SK-N-SH treated with all-trans-retinoic acid at 6 μM for 48 hours (cell line): ENCODE results near the gene GPR37L1.

Experiments
- ARNTL ChIP-seq: fragments of 450-650 bp; formaldehyde crosslinking; IDR thresholded peaks from 2 replicates; pipeline ENCODE4 v1.5.0; 2020; ENCODE audit warnings: low read depth, mild to moderate bottlenecking, moderate library complexity, borderline replicate concordance
- CREB5 ChIP-seq: fragments of 250-450 bp; sonication (Bioruptor Pico); IDR thresholded peaks from 2 replicates; pipeline ENCODE4 v1.5.1; 2020; ENCODE audit warnings: low read depth, mild to moderate bottlenecking, moderate library complexity
- CSDC2 ChIP-seq: fragments of 250-450 bp; sonication (Bioruptor Pico); IDR thresholded peaks from 2 replicates; pipeline ENCODE4 v1.5.0; 2020; ENCODE audit warnings: mild to moderate bottlenecking, moderate library complexity
- CSRNP3 ChIP-seq: fragments of 250-450 bp; sonication (Bioruptor Pico); IDR thresholded peaks from 2 replicates; pipeline ENCODE4 v1.5.1; 2021; ENCODE audit warnings: mild to moderate bottlenecking, moderate library complexity
- ESRRG ChIP-seq: fragments of 250-450 bp; sonication (Bioruptor Pico); IDR thresholded peaks from 2 replicates; pipeline ENCODE4 v1.6.1; 2021; ENCODE audit warnings: mild to moderate bottlenecking
- ISL1 ChIP-seq: fragments of 250-450 bp; sonication (Bioruptor Pico); IDR thresholded peaks from 2 replicates; pipeline ENCODE4 v2.1.2; 2022; ENCODE audit warnings: mild to moderate bottlenecking, moderate library complexity
- PPARA ChIP-seq: fragments of 250-450 bp; sonication (Bioruptor Pico); IDR thresholded peaks from 2 replicates; pipeline ENCODE4 v1.5.0; 2020; ENCODE audit warnings: mild to moderate bottlenecking, borderline replicate concordance
- TSHZ2 ChIP-seq: fragments of 250-450 bp; sonication (Bioruptor Pico); IDR thresholded peaks from 2 replicates; pipeline ENCODE4 v1.5.0; 2020; ENCODE audit warnings: mild to moderate bottlenecking, moderate library complexity
- ZC3H10 ChIP-seq: fragments of 250-450 bp; sonication (Bioruptor Pico); IDR thresholded peaks from 2 replicates; pipeline ENCODE4 v1.5.1; 2021; ENCODE audit warnings: mild to moderate bottlenecking, moderate library complexity
- ZFP3 ChIP-seq: fragments of 250-450 bp; sonication (Bioruptor Pico); IDR thresholded peaks from 2 replicates; pipeline ENCODE4 v1.5.0; 2020; ENCODE audit warnings: mild to moderate bottlenecking, moderate library complexity
- ZFP30 ChIP-seq: fragments of 450-650 bp; formaldehyde crosslinking; IDR thresholded peaks from 2 replicates; pipeline ENCODE4 v1.5.0; 2022; ENCODE audit warnings: mild to moderate bottlenecking, moderate library complexity
- ZNF565 ChIP-seq: fragments of 450-650 bp; formaldehyde crosslinking; conservative IDR thresholded peaks from 2 replicates; pipeline ENCODE4 v1.5.0; 2020; ENCODE audit warnings: low read depth, mild to moderate bottlenecking, moderate library complexity
- ZNF70 ChIP-seq: fragments of 450-650 bp; formaldehyde crosslinking; IDR thresholded peaks from 2 replicates; pipeline ENCODE4 v1.5.0; 2020; ENCODE audit warnings: mild to moderate bottlenecking, moderate library complexity

- TF ChIP-seq ZFP3, result no peak
- TF ChIP-seq CSDC2, result no peak
- no peak for TF ChIP-seq ZC3H10
- no peak for TF ChIP-seq PPARA (CRISPR knock-in tag)
- no peak for TF ChIP-seq CSRNP3 (CRISPR knock-in tag)
- TF ChIP-seq ZNF70 (CRISPR knock-in tag), result no peak
- TF ChIP-seq ISL1 (CRISPR knock-in tag), result no peak
- no peak for TF ChIP-seq TSHZ2 (CRISPR knock-in tag)
- TF ChIP-seq ESRRG (CRISPR knock-in tag), result no peak
- no peak for TF ChIP-seq CREB5 (CRISPR knock-in tag)
- no peak for TF ChIP-seq ZNF565
- TF ChIP-seq ZFP30 (CRISPR knock-in tag), result no peak
- TF ChIP-seq ARNTL (CRISPR knock-in tag), result no peak
Measured at GRCh38 chr1:202134645-202135172, 12.0 kb downstream of the GPR37L1 start.
